ENCODE results near the gene ARFIP1.
"Not testable (repeated sequence)": the region's sequence is repeated elsewhere in the genome, so short reads cannot be mapped to it uniquely, and the experiment has no call there.

The ARFIP1 gene

GRCh38 chr4:152843481-152844090 is 63.8 kb downstream of the ARFIP1 start:
- Histone ChIP-seq H3K27me3 (ENCODE audit: insufficient read depth, low read length) (no peaks in the 10 kb centered on the region), H3K79me2 (ENCODE audit: control insufficient read depth, insufficient read depth, low read length, unreplicated experiment) (peaks cover 4% of the 10 kb centered on the region), H2AFZ (ENCODE audit: low read length, unreplicated experiment) (no peak overlapping the region), H3K4me3 (ENCODE audit: low read depth, low read length) (no peak overlapping the region), H3K4me1 (ENCODE audit: control insufficient read depth, insufficient read depth, low read length, unreplicated experiment) (no peaks in the 10 kb centered on the region), H3K27ac (ENCODE audit: low read depth, low read length) (no peak overlapping the region), H3K36me3 (ENCODE audit: insufficient read depth, low read length) (no peaks in the 10 kb centered on the region)

DNA sequence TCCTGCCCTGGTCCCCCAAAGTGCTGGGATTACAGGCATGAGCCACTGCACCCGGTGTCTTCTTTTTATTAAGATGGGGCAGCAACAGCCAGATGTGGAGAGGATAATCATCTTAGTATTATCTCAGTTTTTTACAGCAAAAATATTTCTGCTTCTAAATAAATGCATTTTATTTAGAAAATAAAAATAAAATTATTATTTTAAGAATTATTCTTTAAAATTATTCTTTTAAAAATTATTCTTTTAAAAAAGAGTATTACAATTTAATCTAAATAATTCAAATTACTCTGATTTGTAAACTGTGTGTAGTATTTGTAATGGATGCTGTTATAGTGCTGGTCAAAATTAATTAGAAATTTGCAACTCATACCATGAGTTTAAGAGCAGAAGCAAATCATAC is 67.6 kb downstream of the ARFIP1 start:
- Histone ChIP-seq H2AFZ (ENCODE audit: low read length, unreplicated experiment) (no peak overlapping the region), H3K79me2 (ENCODE audit: control insufficient read depth, insufficient read depth, low read length, unreplicated experiment) (no peaks in the 10 kb centered on the region), H3K36me3 (ENCODE audit: insufficient read depth, low read length) (no peaks in the 10 kb centered on the region), H3K4me1 (ENCODE audit: control insufficient read depth, insufficient read depth, low read length, unreplicated experiment) (no peaks in the 10 kb centered on the region), H3K4me3 (ENCODE audit: low read depth, low read length) (no peak overlapping the region), H3K27me3 (ENCODE audit: insufficient read depth, low read length) (no peaks in the 10 kb centered on the region), H3K27ac (ENCODE audit: low read depth, low read length) (no peak overlapping the region)

GRCh38 chr4:152848508-152848907 is 68.8 kb downstream of the ARFIP1 start:
- Histone ChIP-seq H3K36me3 (ENCODE audit: insufficient read depth, low read length) (0 out of 2 replicates have a peak, but pooled peaks cover 2% of the 10 kb centered on the region), H3K27ac (ENCODE audit: low read depth, low read length) (no peak overlapping the region), H3K4me1 (ENCODE audit: control insufficient read depth, insufficient read depth, low read length, unreplicated experiment) (no peaks in the 10 kb centered on the region), H3K4me3 (ENCODE audit: low read depth, low read length) (no peak overlapping the region), H3K79me2 (ENCODE audit: control insufficient read depth, insufficient read depth, low read length, unreplicated experiment) (no peaks in the 10 kb centered on the region), H3K27me3 (ENCODE audit: insufficient read depth, low read length) (no peaks in the 10 kb centered on the region), H2AFZ (ENCODE audit: low read length, unreplicated experiment) (no peak overlapping the region)

DNA sequence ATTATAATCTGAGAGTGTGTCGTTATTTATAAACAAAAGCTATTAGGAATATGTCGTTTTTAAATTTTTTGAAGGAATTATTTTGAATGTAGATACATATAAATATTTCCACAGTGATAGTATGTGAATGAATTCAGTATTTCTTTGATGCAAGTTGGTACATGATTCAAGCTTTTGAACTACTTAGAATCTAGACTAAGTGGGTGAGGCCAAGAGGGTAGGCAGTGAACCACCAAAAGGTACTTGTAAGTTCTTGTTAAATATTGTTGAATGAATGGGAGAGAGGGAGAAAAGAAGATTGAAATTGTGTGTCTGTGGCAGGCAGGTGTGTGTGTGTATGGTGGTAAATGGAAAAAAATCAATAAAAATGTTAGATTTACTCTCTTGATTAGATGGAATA is 69.6 kb downstream of the ARFIP1 start:
- Histone ChIP-seq H3K79me2 (ENCODE audit: control insufficient read depth, insufficient read depth, low read length, unreplicated experiment) (no peaks in the 10 kb centered on the region), H3K27ac (ENCODE audit: low read depth, low read length) (no peak overlapping the region), H3K27me3 (ENCODE audit: insufficient read depth, low read length) (no peaks in the 10 kb centered on the region), H3K4me3 (ENCODE audit: low read depth, low read length) (no peak overlapping the region), H3K4me1 (ENCODE audit: control insufficient read depth, insufficient read depth, low read length, unreplicated experiment) (no peaks in the 10 kb centered on the region), H3K36me3 (ENCODE audit: insufficient read depth, low read length) (peaks cover 5% of the 10 kb centered on the region; the same call in 1 of the 2 replicates), H2AFZ (ENCODE audit: low read length, unreplicated experiment) (no peak overlapping the region)

DNA sequence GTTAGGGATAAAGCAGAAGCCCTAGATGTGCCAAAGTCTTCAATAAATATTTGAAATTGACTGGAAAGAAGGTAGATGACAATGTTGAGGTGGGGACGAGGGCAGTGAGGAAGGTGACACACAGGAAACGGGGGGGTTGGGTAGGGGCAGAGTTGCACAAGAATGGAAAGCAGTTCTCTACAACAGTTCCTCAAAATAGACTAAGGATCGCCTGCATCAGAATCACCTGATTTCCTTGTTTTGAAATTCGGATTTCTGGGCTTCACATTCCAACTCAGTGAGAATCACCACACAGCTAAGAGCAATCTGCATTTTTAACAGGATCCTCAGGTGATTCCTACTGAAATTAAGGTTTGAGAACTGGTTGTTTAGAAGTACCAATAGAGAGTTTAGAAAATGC is 70.6 kb downstream of the ARFIP1 start:
- Histone ChIP-seq H3K4me3 (ENCODE audit: low read depth, low read length) (no peak overlapping the region), H3K4me1 (ENCODE audit: control insufficient read depth, insufficient read depth, low read length, unreplicated experiment) (no peaks in the 10 kb centered on the region), H3K36me3 (ENCODE audit: insufficient read depth, low read length) (peaks cover 7% of the 10 kb centered on the region; the same call in 1 of the 2 replicates), H3K27ac (ENCODE audit: low read depth, low read length) (no peak overlapping the region), H3K27me3 (ENCODE audit: insufficient read depth, low read length) (no peaks in the 10 kb centered on the region), H3K79me2 (ENCODE audit: control insufficient read depth, insufficient read depth, low read length, unreplicated experiment) (no peaks in the 10 kb centered on the region), H2AFZ (ENCODE audit: low read length, unreplicated experiment) (no peak overlapping the region)

- peaks cover 7% of the 10 kb centered on the region; the same call in 1 of the 2 replicates for H3K36me3 ChIP-seq (ENCODE audit: insufficient read depth, low read length)
- no peaks in the 10 kb centered on the region for H3K79me2 ChIP-seq (ENCODE audit: control insufficient read depth, insufficient read depth, low read length, unreplicated experiment)
- no peak overlapping the region for H3K4me3 ChIP-seq (ENCODE audit: low read depth, low read length)
- H3K27me3 ChIP-seq (ENCODE audit: insufficient read depth, low read length), result no peaks in the 10 kb centered on the region
- no peak overlapping the region for H2AFZ ChIP-seq (ENCODE audit: low read length, unreplicated experiment)
- H3K27ac ChIP-seq (ENCODE audit: low read depth, low read length), result no peak overlapping the region
- no peaks in the 10 kb centered on the region for H3K4me1 ChIP-seq (ENCODE audit: control insufficient read depth, insufficient read depth, low read length, unreplicated experiment)
Observed at GRCh38 chr4:152851226-152851625, 71.5 kb downstream of the ARFIP1 start.

- Histone ChIP-seq H3K36me3 (ENCODE audit: insufficient read depth, low read length) (peaks cover 7% of the 10 kb centered on the region; the same call in 1 of the 2 replicates), H3K27me3 (ENCODE audit: insufficient read depth, low read length) (no peaks in the 10 kb centered on the region), H3K79me2 (ENCODE audit: control insufficient read depth, insufficient read depth, low read length, unreplicated experiment) (no peaks in the 10 kb centered on the region), H3K4me1 (ENCODE audit: control insufficient read depth, insufficient read depth, low read length, unreplicated experiment) (no peaks in the 10 kb centered on the region), H3K27ac (ENCODE audit: low read depth, low read length) (no peak overlapping the region), H2AFZ (ENCODE audit: low read length, unreplicated experiment) (no peak overlapping the region), H3K4me3 (ENCODE audit: low read depth, low read length) (no peak overlapping the region)
Observed at GRCh38 chr4:152853293-152853692, 73.5 kb downstream of the ARFIP1 start.

DNA sequence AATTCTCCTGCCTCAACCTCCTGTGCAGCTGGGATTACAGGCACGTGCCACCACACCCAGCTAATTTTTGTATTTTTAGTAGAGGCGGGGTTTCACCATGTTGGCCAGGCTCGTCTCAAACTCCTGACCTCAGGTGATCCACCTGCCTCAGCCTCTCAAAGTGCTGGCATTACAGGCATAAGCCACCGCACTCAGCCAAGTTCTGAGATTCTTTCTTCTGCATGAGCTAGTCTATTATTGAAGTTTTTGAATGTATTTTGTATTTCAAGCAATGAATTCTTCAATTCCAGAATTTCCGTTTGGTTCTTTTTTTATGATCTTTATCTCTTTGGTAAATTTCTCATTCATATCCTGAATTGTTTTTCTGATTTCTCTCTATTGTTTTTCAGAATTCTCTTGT is 74.3 kb downstream of the ARFIP1 start:
- not testable (repeated sequence) for H2AFZ ChIP-seq (ENCODE audit: low read length, unreplicated experiment); H3K4me3 ChIP-seq (ENCODE audit: low read depth, low read length); H3K4me1 ChIP-seq (ENCODE audit: control insufficient read depth, insufficient read depth, low read length, unreplicated experiment); H3K27ac ChIP-seq (ENCODE audit: low read depth, low read length); H3K36me3 ChIP-seq (ENCODE audit: insufficient read depth, low read length); H3K79me2 ChIP-seq (ENCODE audit: control insufficient read depth, insufficient read depth, low read length, unreplicated experiment); H3K27me3 ChIP-seq (ENCODE audit: insufficient read depth, low read length)

- no peaks in the 10 kb centered on the region for H3K27me3 ChIP-seq (ENCODE audit: insufficient read depth, low read length)
- no peak overlapping the region for H2AFZ ChIP-seq (ENCODE audit: low read length, unreplicated experiment)
- H3K79me2 ChIP-seq (ENCODE audit: control insufficient read depth, insufficient read depth, low read length, unreplicated experiment), result no peaks in the 10 kb centered on the region
- H3K4me1 ChIP-seq (ENCODE audit: control insufficient read depth, insufficient read depth, low read length, unreplicated experiment), result no peaks in the 10 kb centered on the region
- H3K36me3 ChIP-seq (ENCODE audit: insufficient read depth, low read length), result peaks cover 7% of the 10 kb centered on the region; the same call in 1 of the 2 replicates
- H3K27ac ChIP-seq (ENCODE audit: low read depth, low read length), result no peak overlapping the region
- no peak overlapping the region for H3K4me3 ChIP-seq (ENCODE audit: low read depth, low read length)
Observed at GRCh38 chr4:152856960-152857359, 77.2 kb downstream of the ARFIP1 start.

- no peak overlapping the region for H2AFZ ChIP-seq (ENCODE audit: low read length, unreplicated experiment)
- H3K4me3 ChIP-seq (ENCODE audit: low read depth, low read length), result no peak overlapping the region
- H3K79me2 ChIP-seq (ENCODE audit: control insufficient read depth, insufficient read depth, low read length, unreplicated experiment), result no peaks in the 10 kb centered on the region
- H3K36me3 ChIP-seq (ENCODE audit: insufficient read depth, low read length), result peaks cover 5% of the 10 kb centered on the region; the same call in 1 of the 2 replicates
- H3K27me3 ChIP-seq (ENCODE audit: insufficient read depth, low read length), result no peaks in the 10 kb centered on the region
- no peak overlapping the region for H3K27ac ChIP-seq (ENCODE audit: low read depth, low read length)
- H3K4me1 ChIP-seq (ENCODE audit: control insufficient read depth, insufficient read depth, low read length, unreplicated experiment), result no peaks in the 10 kb centered on the region
Observed at GRCh38 chr4:152858934-152859333, 79.2 kb downstream of the ARFIP1 start.

- no peaks in the 10 kb centered on the region for H3K79me2 ChIP-seq (ENCODE audit: control insufficient read depth, insufficient read depth, low read length, unreplicated experiment)
- no peak overlapping the region for H3K4me3 ChIP-seq (ENCODE audit: low read depth, low read length)
- H3K4me1 ChIP-seq (ENCODE audit: control insufficient read depth, insufficient read depth, low read length, unreplicated experiment), result no peaks in the 10 kb centered on the region
- H3K27me3 ChIP-seq (ENCODE audit: insufficient read depth, low read length), result no peaks in the 10 kb centered on the region
- no peak overlapping the region for H3K27ac ChIP-seq (ENCODE audit: low read depth, low read length)
- no peaks in the 10 kb centered on the region for H3K36me3 ChIP-seq (ENCODE audit: insufficient read depth, low read length)
- H2AFZ ChIP-seq (ENCODE audit: low read length, unreplicated experiment), result no peak overlapping the region
Observed at GRCh38 chr4:152860046-152860445, 80.3 kb downstream of the ARFIP1 start.

All from ACC112 (cell line).